Kidney epithelial cell (primary cell): ENCODE data around the gene FARSA. TPM values are rescaled to one million over a fixed set of nuclear protein-coding genes. Genes with fewer than 3 reads are reported as not detected.

Experiments
- DNase-seq: peaks from one replicate; pipeline ENCODE4 v3.0.0-alpha.2; 2010; ENCODE audit warnings: low read depth
- H3K27me3 ChIP-seq: 2 replicates; pipeline ENCODE4 v1.6.0; 2011; ENCODE audit warnings: low read length; ENCODE audit not compliant: control insufficient read depth, insufficient read depth
- H3K36me3 ChIP-seq: 2 replicates; pipeline ENCODE4 v1.5.1; 2011; ENCODE audit warnings: low read length; ENCODE audit not compliant: control insufficient read depth, insufficient read depth
- H3K4me3 ChIP-seq: 2 replicates; pipeline ENCODE4 v1.5.1; 2011; ENCODE audit warnings: low read depth, mild to moderate bottlenecking, control low read depth, low read length
- CTCF ChIP-seq: IDR thresholded peaks from 2 replicates; pipeline ENCODE4 v1.5.1; 2011; ENCODE audit warnings: mild to moderate bottlenecking, moderate library complexity, low read length, control low read depth, inconsistent platforms; ENCODE audit not compliant: insufficient read depth, poor library complexity, severe bottlenecking
- total RNA-seq: library from RNA; depleted of rRNA; stranded (reverse); fragments of >200 nt; gene quantifications from 2 replicates; pipeline ENCODE4 v1.2.3, GENCODE V29; 2015

The FARSA gene
- total RNA-seq, 1 donor from 2014 or later: 93.7 TPM

GRCh38 chr19:12907166-12907565, 26.3 kb downstream of the FARSA start:
- Histone ChIP-seq H3K4me3 (no peak overlapping the region), H3K36me3 (no peaks in the 10 kb centered on the region), H3K27me3 (no peaks in the 10 kb centered on the region)
- DNase-seq: no peak
- TF ChIP-seq CTCF: no peak

- Histone ChIP-seq H3K27me3 (no peaks in the 10 kb centered on the region), H3K36me3 (no peaks in the 10 kb centered on the region), H3K4me3 (no peak overlapping the region)
- DNase-seq: no peak
- no peak for TF ChIP-seq CTCF
Observed at GRCh38 chr19:12899891-12900518, 33.5 kb downstream of the FARSA start.

GRCh38 chr19:12896460-12896859, 37.1 kb downstream of the FARSA start:
- no peak for TF ChIP-seq CTCF
- no peak for DNase-seq
- Histone ChIP-seq H3K36me3 (no peaks in the 10 kb centered on the region), H3K27me3 (no peaks in the 10 kb centered on the region), H3K4me3 (no peak overlapping the region)

- Histone ChIP-seq H3K27me3 (no peaks in the 10 kb centered on the region), H3K4me3 (no peak overlapping the region), H3K36me3 (no peaks in the 10 kb centered on the region)
- no peak for TF ChIP-seq CTCF
- no peak for DNase-seq
Observed at GRCh38 chr19:12893582-12893981, 39.9 kb downstream of the FARSA start.

- Histone ChIP-seq H3K27me3 (peaks cover 11% of the 10 kb centered on the region), H3K4me3 (peak overlapping the region; percentile 95), H3K36me3 (no peaks in the 10 kb centered on the region)
- no peak for DNase-seq
- TF ChIP-seq CTCF: no peak
Observed at GRCh38 chr19:12891553-12892021, 41.9 kb downstream of the FARSA start.
